ENCODE data around the gene WNT5A. TPM values are rescaled to one million over a fixed set of nuclear protein-coding genes. Genes with fewer than 3 reads are reported as not detected.

WNT5A gene
- total RNA-seq, 1 experiment from 2014 or later: 0.15 TPM

DNA sequence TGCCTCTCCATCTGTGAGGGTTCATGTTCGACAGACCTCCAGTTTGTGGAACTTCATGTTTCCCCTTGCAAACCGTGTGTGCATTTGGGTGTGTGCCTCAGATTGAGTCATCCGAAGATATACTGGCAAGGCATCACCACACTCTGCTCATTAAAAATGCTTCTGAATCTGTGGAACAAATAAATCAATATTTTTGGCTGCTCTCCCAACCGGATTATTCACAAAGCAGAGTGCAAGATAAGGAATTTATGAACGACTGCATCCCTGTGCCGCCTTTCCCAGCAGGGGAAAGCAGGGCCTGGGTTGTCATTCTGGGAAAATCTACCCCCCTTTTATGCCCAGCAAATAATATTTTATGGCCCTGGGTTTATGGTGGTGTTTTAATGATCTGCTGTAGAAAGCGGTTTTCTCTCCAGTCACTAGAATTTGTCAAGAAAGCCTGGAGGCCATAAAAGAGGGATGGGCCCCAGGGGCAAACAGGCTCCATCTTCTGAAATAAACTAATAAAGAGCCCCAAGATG, 4.2 kb upstream of the WNT5A start:
- DNase-seq (ENCODE audit: low read depth, low spot score) (no peak), ATAC-seq (no peak)
- ChIA-PET POLR2A (no interaction called here), CTCF (no interaction called here), RAD21 (ENCODE audit: low non-redundant PET in 1 of 2, low total read pairs in 2 of 2, uncharacterized antibody in 2 of 2, unreplicated experiment in 2 of 2) (no interaction called here)
- BruUV-seq (replicated peaks): no TSS peak
- H3K27ac ChIP-seq (ENCODE audit: low read depth, low read length): no peak overlapping the region
- intact Hi-C loops (cut with micrococcal nuclease): no loop called here
- no peaks in the 10 kb centered on the region for H3K9me3 ChIP-seq (ENCODE audit: control insufficient read depth in 1 of 2, insufficient read depth in 1 of 2, low read depth in 1 of 2, low read length in 2 of 2)
- no peak overlapping the region for H3K4me3 ChIP-seq (replicated peaks in 1 of 2; ENCODE audit: low read depth in 1 of 2, low read length in 2 of 2)
- H3K9ac ChIP-seq (ENCODE audit: low read length): no peak overlapping the region
- no peaks in the 10 kb centered on the region for H3K36me3 ChIP-seq (ENCODE audit: control insufficient read depth in 1 of 2, insufficient read depth in 2 of 2, low read length in 2 of 2)
- TF ChIP-seq POLR2AphosphoS5 (IDR thresholded peaks at IDR 0.05; ENCODE audit: low read depth, low read length) (no peak), ELF1 (IDR thresholded peaks at IDR 0.05; ENCODE audit: borderline replicate concordance, low read depth) (no peak), EZH2 (IDR thresholded peaks at IDR 0.05) (no peak), FOSL1 (IDR thresholded peaks at IDR 0.05; ENCODE audit: low read depth) (no peak), EZH2phosphoT487 (IDR thresholded peaks at IDR 0.05; ENCODE audit: borderline replicate concordance) (no peak), ZFX (IDR thresholded peaks at IDR 0.05) (no peak)
- no peak overlapping the region for H3K4me2 ChIP-seq (ENCODE audit: low read length)
- H3K9me2 ChIP-seq (ENCODE audit: insufficient read depth): no peaks in the 10 kb centered on the region
- H2AFZ ChIP-seq (ENCODE audit: low read depth, low read length, poor library complexity, severe bottlenecking): no peak overlapping the region
- no peaks in the 10 kb centered on the region for H3K27me3 ChIP-seq (ENCODE audit: insufficient read depth, low read length)
- no peaks in the 10 kb centered on the region for H4K20me1 ChIP-seq (ENCODE audit: insufficient read depth)
- no peaks in the 10 kb centered on the region for H3K79me2 ChIP-seq (ENCODE audit: insufficient read depth, low read length)
- no peaks in the 10 kb centered on the region for H3K4me1 ChIP-seq (ENCODE audit: control insufficient read depth in 1 of 2, insufficient read depth in 2 of 2, low read length in 2 of 2)

DNA sequence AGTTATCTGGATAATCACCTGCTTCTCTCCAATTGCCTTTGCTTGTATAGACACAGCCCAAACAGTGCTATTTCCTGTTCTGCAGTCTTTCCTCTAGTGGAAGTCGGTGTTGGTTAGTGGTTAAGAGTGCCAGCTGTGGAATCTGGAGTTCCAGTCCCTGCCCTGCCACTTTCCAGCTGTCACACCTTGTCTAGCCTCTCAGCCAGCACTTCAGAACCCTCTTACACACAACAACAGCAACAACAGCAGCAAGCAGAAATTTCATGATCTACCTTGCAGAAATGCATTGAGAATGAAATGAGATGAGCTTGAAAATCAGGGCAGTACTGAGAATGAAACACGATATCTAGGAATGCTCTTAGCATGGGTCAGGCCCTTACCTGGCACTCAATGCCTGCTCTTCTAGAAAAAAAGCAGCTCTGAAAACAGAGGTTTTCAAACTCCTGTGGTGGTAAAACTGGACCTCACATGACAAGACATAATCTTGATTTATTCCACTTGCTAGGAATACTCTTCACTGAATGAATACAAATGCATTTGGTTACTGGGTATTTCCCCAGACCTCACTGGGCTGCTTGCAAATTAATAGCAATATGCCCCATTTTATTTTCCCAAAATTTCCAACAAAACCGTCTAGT, 3.3 kb upstream of the WNT5A start:
- POLR2A ChIA-PET: no interaction called here
- H3K27me3 ChIP-seq (ENCODE audit: insufficient read depth, low read length): no peaks in the 10 kb centered on the region

More for the DNA sequence above, 3.3 kb upstream of the WNT5A start:
- no peaks in the 10 kb centered on the region for H3K9me2 ChIP-seq (ENCODE audit: insufficient read depth)
- H2AFZ ChIP-seq (ENCODE audit: low read depth, low read length, poor library complexity, severe bottlenecking): no peak overlapping the region
- no peak overlapping the region for H3K4me3 ChIP-seq (replicated peaks in 1 of 2; ENCODE audit: low read depth in 1 of 2, low read length in 2 of 2)
- intact Hi-C loops (cut with micrococcal nuclease): no loop called here
- H3K4me2 ChIP-seq (ENCODE audit: low read length): no peak overlapping the region
- ChIA-PET RAD21 (ENCODE audit: low non-redundant PET in 1 of 2, low total read pairs in 2 of 2, uncharacterized antibody in 2 of 2, unreplicated experiment in 2 of 2) (no interaction called here), CTCF (no interaction called here)
- no peaks in the 10 kb centered on the region for H3K4me1 ChIP-seq (ENCODE audit: control insufficient read depth in 1 of 2, insufficient read depth in 2 of 2, low read length in 2 of 2)
- TF ChIP-seq JUND (IDR thresholded peaks at IDR 0.05): no peak
- H3K27ac ChIP-seq (ENCODE audit: low read depth, low read length): no peak overlapping the region
- no peaks in the 10 kb centered on the region for H3K9me3 ChIP-seq (ENCODE audit: control insufficient read depth in 1 of 2, insufficient read depth in 1 of 2, low read depth in 1 of 2, low read length in 2 of 2)
- H3K79me2 ChIP-seq (ENCODE audit: insufficient read depth, low read length): no peaks in the 10 kb centered on the region
- BruUV-seq (replicated peaks): no TSS peak
- H3K9ac ChIP-seq (ENCODE audit: low read length): no peak overlapping the region
- H3K36me3 ChIP-seq (ENCODE audit: control insufficient read depth in 1 of 2, insufficient read depth in 2 of 2, low read length in 2 of 2): no peaks in the 10 kb centered on the region
- no peak for ATAC-seq
- H4K20me1 ChIP-seq (ENCODE audit: insufficient read depth): no peaks in the 10 kb centered on the region
- no peak for DNase-seq (ENCODE audit: low read depth, low spot score)

All from HCT116 (cell line).